HG03432 (cell line): ENCODE measurements around the gene KRT79.

Experiments used
- ATAC-seq: cut with Tn5 transposase; IDR thresholded peaks from one replicate; pipeline ENCODE4 v1.9.1; 2021; ENCODE audit warnings: mild to moderate bottlenecking, moderate library complexity; ENCODE audit not compliant: unreplicated experiment

The KRT79 gene

GRCh38 chr12:52836042-52836466, 1.9 kb upstream of the KRT79 start:
- no peak for ATAC-seq

DNA sequence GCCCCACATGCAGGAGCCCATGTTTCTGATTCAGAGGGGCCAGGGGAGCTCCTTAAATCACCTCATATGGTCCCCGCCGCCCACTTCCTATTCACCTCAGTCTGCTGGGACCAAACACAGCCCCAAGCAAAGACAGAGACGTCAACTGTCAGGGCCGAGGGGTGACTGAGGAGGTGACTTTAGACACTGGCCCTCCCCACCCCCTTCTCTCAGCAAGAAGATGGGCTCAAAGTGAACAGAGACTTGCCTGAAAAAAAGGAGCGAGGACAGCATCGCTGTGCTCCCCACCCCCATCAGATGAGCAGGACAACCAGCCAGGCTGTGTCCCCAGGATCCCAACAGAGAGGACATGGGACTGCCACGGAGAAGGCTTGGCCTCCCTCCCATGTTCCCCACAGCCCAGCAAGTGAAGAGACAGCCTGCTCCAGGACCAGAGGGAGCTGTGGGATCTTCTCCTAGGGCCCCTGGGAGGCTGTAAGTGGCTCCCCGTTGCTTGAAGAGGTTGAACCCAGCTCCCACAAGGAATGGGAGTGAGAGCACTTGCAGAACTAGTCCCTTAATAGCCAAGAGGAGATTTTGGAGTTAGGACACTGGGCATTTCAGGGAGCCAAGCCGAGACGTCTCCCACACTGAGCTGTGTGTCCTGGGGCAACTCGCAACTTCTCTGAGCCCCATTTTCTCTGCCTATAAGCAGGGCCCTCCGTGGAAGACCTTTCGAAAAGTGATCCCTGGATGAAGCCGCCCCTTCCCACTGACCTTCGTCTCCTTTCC, 1.3 kb upstream of the KRT79 start:
- no peak for ATAC-seq

GRCh38 chr12:52834727-52835001, 553 bp upstream of the KRT79 start:
- ATAC-seq: no peak

GRCh38 chr12:52832985-52833905, 866 bp downstream of the KRT79 start:
- no peak for ATAC-seq

DNA sequence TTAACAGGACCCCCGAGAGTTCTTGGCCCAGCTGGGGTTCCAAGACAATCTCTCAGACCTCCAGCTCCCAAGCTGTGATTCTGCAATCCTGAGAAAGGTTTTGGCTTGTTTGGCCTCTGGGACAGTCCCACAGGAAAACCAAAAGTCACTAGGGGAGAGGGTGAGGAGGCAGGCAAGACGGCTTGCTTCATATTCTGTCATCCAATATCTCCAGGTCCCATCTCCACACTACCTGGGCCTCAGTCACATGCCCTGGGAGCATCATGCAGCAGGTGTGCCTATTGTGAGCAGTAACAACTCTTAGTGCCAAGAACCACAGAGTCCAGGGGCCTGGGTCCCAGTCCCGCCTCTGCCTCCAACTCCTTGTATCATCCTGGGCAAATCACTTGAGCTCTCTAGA, 1.7 kb downstream of the KRT79 start:
- ATAC-seq: no peak

GRCh38 chr12:52831251-52831650, 2.9 kb downstream of the KRT79 start:
- ATAC-seq: no peak

GRCh38 chr12:52829986-52830770, 3.9 kb downstream of the KRT79 start:
- no peak for ATAC-seq

DNA sequence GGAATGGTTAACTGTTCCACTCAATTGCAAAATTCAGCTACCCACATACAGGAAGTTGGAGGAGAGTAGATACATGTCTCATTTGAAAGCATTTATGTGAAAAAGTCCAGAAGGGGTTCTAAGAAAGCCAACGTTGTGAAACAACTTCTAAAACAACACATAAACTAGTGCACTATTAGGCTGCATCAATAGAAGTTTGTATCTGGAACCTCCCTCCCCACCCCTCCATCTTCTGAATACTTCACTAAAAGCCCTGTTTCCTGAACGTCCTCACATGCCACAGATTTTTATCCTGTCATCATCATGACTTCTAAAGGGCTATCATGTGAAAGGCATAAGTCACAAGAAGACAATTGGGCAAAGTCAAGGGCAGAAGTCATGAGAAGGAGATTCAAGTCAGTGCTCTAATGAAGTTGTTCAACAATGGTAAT, 5.5 kb downstream of the KRT79 start:
- no peak for ATAC-seq

- no peak for ATAC-seq
Measured at GRCh38 chr12:52828156-52828555, 6.0 kb downstream of the KRT79 start.

DNA sequence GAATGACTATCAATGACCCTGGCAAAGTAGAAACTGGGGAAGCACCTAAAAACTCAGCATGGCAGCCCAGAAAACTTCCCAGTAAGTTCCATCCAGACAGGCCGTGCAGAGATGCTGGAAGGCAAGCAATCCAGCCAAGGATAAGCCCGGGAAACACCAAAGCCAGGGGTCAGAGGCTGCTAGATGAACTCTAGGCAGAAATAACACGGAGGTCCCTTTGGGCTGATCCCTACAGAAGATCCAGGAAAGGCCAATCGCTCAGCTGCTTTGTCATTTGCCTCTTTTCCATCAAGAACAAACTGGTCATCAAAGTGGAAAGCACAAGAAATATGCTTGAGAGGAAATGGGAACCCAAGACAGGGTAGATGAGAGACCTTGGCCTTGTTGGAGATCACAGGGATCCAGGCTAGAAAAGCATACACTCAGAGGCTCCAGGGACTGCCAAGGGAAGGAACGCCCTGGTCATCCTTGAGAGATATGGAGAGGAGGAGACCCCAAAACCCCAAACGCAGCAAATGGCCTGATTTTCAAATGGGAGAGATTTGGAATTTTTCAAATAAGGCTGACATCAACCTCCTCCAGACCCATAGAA, 6.5 kb downstream of the KRT79 start:
- ATAC-seq: no peak

DNA sequence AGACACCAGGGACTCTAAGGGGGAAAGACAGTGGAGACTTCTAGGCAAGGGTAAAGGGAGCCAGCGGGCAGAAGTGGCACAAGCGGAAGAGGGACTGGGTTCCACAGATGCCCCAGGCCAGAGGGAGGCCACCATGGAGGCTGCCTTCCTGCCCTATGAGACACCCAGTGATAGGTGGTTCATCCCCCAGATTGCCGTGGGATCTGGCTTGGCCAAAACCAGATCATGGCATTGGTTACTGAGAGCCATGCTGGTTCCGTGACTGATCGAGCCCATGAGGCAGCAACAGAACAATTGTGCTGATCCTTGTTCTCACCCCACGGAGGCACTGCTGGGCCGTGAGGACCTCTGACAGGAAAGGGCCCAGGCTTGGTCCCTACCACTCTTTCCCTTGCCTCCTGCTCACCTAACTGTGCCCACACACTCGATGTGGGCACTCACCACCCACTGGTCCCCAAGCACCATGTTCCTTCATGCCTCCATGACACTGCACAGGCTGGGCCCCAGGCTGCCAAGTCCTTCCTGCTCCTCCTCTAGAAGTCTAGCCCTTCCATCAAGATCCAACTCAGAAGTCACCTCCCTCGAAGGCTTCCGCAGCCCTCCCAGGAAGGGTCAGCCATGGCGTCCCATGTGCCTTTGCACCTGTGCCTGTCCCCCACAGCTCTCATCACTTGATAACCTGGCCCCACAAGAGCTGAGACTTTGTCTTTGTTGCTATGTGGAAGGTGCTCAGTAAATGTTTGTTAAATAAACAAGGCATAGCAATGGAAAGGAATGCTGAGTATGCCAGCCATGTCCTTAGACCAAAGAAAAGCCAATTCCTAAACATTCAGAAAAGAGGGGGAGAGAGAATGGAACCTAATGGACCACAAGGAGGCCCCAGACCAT, 7.3 kb downstream of the KRT79 start:
- no peak for ATAC-seq

GRCh38 chr12:52825961-52826360, 8.2 kb downstream of the KRT79 start:
- no peak for ATAC-seq

GRCh38 chr12:52824741-52825410, 9.2 kb downstream of the KRT79 start:
- ATAC-seq: no peak

DNA sequence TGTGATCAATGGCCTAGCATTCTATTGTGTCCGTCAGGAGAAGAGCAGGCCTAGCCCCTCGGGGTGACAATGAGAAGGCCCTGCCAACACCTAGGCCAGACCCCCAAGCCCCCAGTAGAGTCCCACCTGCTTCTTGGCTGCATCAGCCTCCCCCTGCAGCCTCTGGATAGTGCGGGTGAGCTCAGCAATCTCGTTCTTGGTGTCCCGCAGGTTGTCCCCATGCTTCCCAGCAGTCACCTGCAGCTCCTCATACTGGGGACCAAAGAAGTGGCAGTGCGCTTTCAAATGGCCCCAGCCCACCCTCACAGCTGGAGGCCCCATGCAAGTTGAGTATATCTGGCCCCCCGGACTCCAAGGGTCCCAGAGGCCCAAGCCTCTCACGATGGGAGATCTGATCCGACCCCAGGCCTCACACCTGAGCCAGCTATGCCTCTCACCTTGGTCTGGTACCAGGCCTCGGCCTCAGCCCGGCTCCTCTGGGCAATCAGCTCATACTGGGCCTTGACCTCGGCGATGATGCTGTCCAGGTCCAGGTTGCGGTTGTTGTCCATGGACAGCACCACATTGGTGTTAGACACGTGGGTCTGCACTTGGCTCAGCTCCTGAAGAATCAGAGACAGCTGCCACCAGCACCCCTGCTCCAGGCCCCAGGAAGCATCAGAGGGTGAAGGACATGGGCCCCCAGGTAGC, 10.2 kb downstream of the KRT79 start:
- no peak for ATAC-seq

- ATAC-seq: no peak
Measured at GRCh38 chr12:52822771-52823510, 11.2 kb downstream of the KRT79 start.

GRCh38 chr12:52821826-52822660, 12.1 kb downstream of the KRT79 start:
- no peak for ATAC-seq

- ATAC-seq: no peak
Measured at GRCh38 chr12:52821071-52821730, 12.9 kb downstream of the KRT79 start.
